ENCODE measurements around the gene NXN. TPM values are rescaled to one million over a fixed set of nuclear protein-coding genes. Genes with fewer than 3 reads are reported as not detected.
A peak's percentile ranks its signal among the peaks of the same experiment; 100 is the strongest.

NXN gene
- total RNA-seq, 1 donor from 2014 or later: 51.6 TPM

DNA sequence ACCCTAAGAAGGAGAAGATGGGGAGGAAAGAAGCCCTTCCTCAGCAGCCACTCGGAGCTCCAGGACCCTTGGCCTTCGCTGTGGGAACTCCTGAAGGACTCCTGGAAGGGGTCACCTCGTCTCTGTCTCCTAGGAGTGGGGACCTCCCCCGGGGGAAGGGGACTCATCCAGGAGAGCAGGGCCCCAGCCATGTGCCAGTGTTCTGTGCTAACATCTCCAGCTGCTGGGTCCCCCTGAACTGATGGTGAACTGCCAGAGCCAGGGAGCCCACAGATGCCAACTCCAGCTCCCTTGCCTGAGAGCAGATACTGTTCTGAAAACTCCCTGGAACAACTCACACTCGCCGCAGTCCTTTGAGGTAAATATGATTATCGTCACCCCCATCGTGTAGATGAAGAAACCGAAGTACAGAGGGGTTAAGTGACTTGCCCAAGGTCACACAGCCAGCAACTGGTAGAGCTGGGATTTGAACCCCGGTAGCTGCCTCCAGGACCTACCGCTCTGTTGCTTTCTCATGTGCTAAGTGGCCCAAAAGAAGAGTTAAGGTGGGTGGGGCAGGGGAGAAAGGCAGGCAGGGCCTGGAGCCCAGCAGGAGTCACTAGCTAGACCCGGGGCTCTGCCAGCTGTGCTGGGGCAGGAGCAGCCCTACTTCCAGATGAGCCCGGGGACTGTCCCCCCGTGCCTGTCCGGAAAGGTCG is 27.9 kb upstream of the NXN start:
- intact Hi-C loops (cut with DNase I): no loop called here
- Histone ChIP-seq H3K27me3 (no peaks in the 10 kb centered on the region), H3K9me3 (no peaks in the 10 kb centered on the region), H3K36me3 (peaks cover 0 to 65% of the 10 kb centered on the region in 2 donors), H3K4me1 (peaks cover 68% of the 10 kb centered on the region), H3K27ac (peak overlapping the region; percentile 76), H3K4me3 (no peak overlapping the region)
- TF ChIP-seq POLR2A (IDR thresholded peaks at IDR 0.05) (no peak), POLR2AphosphoS5 (IDR thresholded peaks at IDR 0.05; ENCODE audit: insufficient read depth in 1 of 2, low read depth in 1 of 2) (no peak)
- TF ChIP-seq, protein P1, sequence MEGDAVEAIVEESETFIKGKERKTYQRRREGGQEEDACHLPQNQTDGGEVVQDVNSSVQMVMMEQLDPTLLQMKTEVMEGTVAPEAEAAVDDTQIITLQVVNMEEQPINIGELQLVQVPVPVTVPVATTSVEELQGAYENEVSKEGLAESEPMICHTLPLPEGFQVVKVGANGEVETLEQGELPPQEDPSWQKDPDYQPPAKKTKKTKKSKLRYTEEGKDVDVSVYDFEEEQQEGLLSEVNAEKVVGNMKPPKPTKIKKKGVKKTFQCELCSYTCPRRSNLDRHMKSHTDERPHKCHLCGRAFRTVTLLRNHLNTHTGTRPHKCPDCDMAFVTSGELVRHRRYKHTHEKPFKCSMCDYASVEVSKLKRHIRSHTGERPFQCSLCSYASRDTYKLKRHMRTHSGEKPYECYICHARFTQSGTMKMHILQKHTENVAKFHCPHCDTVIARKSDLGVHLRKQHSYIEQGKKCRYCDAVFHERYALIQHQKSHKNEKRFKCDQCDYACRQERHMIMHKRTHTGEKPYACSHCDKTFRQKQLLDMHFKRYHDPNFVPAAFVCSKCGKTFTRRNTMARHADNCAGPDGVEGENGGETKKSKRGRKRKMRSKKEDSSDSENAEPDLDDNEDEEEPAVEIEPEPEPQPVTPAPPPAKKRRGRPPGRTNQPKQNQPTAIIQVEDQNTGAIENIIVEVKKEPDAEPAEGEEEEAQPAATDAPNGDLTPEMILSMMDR (IDR thresholded peaks at IDR 0.05): no peak
- DNase-seq (ENCODE audit: extremely low spot score in 2 of 2): no peak

DNA sequence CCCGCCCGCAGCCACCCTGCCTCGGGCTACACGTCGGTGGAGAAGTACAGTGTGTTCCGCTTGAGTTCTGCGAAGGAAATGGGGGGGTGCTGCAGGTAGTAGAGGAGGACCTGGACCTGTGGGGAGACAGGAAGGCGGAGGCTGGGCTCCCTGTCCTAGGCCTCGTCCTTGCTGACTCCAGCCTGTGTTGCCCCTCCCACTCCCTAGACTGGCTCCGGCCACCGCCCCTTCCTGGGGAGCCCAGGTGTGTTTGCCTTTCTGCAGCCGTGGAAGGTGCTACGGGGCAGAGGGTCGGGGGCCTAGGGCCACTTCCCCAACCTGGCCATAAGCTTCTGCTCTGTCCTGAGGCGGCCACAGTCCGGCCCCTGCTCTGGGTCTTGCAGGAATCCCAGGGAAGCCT is 26.5 kb upstream of the NXN start:
- H3K9me3 ChIP-seq: no peaks in the 10 kb centered on the region
- peaks cover 0 to 63% of the 10 kb centered on the region in 2 donors for H3K36me3 ChIP-seq
- no peak for DNase-seq (ENCODE audit: extremely low spot score in 2 of 2)
- TF ChIP-seq POLR2AphosphoS5 (IDR thresholded peaks at IDR 0.05; ENCODE audit: insufficient read depth in 1 of 2, low read depth in 1 of 2) (no peak), POLR2A (IDR thresholded peaks at IDR 0.05) (no peak)
- TF ChIP-seq, protein P1 (IDR thresholded peaks at IDR 0.05): no peak
- intact Hi-C loops (cut with DNase I): no loop called here
- H3K27ac ChIP-seq: peak overlapping the region; percentile 66
- H3K4me1 ChIP-seq: peaks cover 80% of the 10 kb centered on the region
- H3K4me3 ChIP-seq: peak overlapping the region in 1 of 2 donors; percentile 2
- H3K27me3 ChIP-seq: no peaks in the 10 kb centered on the region

DNA sequence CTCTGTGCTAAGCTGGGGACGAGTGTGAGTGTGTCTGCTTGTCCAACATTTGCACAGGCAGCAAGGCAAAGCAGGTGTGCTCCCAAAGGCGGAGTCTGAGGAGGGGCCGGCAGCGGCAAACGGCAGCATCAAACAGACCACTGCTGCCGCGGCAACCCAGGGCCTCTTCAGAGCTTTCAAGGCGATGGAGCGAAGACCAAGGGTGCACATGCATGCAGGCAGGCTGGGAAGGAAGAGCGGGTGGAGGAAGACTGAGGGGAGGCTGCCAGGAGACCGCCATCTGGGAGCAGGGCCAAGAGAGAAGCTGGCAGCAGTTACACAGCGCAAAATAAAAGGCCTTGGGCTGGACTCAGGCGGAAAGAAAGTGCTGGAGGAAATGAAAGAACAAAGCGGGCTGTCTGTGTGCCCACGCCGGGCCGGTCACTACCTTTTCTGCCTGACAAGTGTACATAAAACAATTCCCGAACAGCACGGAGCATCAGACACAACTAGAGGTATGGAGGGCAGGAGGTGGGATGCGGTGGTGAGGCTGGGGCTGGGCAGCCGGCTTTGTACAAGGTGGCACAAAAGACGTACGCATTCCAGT is 25.9 kb upstream of the NXN start:
- H3K27me3 ChIP-seq: no peaks in the 10 kb centered on the region
- peak overlapping the region; percentile 66 for H3K27ac ChIP-seq
- intact Hi-C loops (cut with DNase I): no loop called here
- H3K36me3 ChIP-seq: peaks cover 0 to 60% of the 10 kb centered on the region in 2 donors
- TF ChIP-seq, protein P1 (IDR thresholded peaks at IDR 0.05): no peak
- TF ChIP-seq POLR2AphosphoS5 (IDR thresholded peaks at IDR 0.05; ENCODE audit: insufficient read depth in 1 of 2, low read depth in 1 of 2) (peak in 1 of 2 donors; percentile 21), POLR2A (IDR thresholded peaks at IDR 0.05) (no peak)
- DNase-seq (ENCODE audit: extremely low spot score in 2 of 2): no peak
- H3K9me3 ChIP-seq: no peaks in the 10 kb centered on the region
- H3K4me1 ChIP-seq: peaks cover 84% of the 10 kb centered on the region
- H3K4me3 ChIP-seq: peak overlapping the region in 1 of 2 donors; percentile 2

DNA sequence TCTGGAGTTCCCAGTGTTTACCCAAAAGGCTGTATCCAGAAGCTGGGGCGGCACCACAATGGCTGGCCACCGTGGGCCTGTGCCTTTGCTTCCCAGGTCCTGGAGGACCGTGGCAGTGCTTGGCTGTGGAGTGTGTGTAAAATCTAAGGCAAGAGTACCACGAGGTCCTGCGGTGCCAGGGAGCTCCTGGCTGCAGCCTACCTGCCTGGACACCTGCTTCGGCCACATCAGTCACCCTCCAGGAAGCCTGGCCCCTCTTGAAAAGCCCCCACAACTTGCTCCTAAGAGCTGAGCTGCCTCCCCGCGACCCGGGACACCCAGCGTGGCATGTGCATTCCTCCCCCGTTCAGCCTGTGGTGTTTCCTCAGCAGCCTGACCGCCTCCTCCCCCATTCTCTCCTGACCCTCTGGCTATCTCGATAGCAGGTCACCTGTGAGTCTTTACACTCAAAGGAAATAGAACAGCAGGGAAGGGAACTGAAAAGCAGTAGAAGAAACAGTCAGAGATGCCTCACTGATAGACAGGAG is 25.3 kb upstream of the NXN start:
- Histone ChIP-seq H3K4me3 (no peak overlapping the region), H3K4me1 (peaks cover 88% of the 10 kb centered on the region), H3K27ac (no peak overlapping the region), H3K9me3 (no peaks in the 10 kb centered on the region), H3K27me3 (no peaks in the 10 kb centered on the region), H3K36me3 (peaks cover 0 to 60% of the 10 kb centered on the region in 2 donors)
- DNase-seq (ENCODE audit: extremely low spot score in 2 of 2): no peak
- TF ChIP-seq POLR2AphosphoS5 (IDR thresholded peaks at IDR 0.05; ENCODE audit: insufficient read depth in 1 of 2, low read depth in 1 of 2): no peak
- intact Hi-C loops (cut with DNase I): no loop called here

DNA sequence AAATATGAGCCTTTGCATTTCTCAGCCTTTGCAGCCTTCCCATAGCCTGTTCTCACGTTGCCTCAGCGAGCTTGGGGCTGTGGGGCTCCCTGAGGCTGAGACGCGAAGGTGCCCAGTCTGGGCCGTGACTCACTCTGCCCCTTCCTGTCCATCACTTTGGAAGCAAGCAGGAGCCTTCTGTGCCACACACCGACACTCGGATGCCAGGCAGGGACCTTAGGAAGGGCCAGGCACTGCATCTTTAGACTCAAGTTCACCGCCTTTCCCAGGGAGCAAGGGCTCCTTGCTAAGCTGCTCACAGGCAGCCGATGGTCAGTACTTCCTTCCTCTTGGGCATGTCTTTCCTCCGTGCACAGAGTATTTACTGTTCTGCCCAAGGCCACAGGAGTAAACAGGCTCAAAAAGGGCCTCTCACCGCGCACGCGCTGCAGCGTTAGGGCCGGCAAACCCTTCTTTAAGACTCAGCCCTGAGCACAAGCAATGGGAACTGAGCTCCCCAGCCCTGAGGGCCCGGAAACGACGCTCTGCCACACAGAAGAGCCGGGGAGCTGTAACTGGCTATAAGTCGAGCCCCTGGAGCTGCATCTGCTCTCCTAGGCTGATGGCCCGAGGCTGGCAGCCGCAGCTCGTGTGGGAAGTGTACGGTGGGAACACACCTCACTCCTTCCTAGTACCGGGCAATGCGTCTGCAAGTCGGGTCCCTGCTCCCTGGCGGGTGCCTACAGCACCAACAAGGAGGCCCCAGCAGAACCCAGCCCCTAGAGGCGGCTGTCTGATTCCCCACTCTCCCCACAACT is 24.6 kb upstream of the NXN start:
- peaks cover 0 to 59% of the 10 kb centered on the region in 2 donors for H3K36me3 ChIP-seq
- TF ChIP-seq POLR2AphosphoS5 (IDR thresholded peaks at IDR 0.05; ENCODE audit: insufficient read depth in 1 of 2, low read depth in 1 of 2) (no peak), POLR2A (IDR thresholded peaks at IDR 0.05) (no peak)
- TF ChIP-seq, protein P1 (IDR thresholded peaks at IDR 0.05): no peak
- peak overlapping the region; percentile 51 for H3K27ac ChIP-seq
- peaks cover 81% of the 10 kb centered on the region for H3K4me1 ChIP-seq
- H3K9me3 ChIP-seq: no peaks in the 10 kb centered on the region
- H3K27me3 ChIP-seq: no peaks in the 10 kb centered on the region
- no peak for DNase-seq (ENCODE audit: extremely low spot score in 2 of 2)
- intact Hi-C loops (cut with DNase I): no loop called here
- no peak overlapping the region for H3K4me3 ChIP-seq
